ENCODE measurements around the gene HAVCR2.

GRCh38 chr5:157067005-157067404 lies 41.8 kb downstream of the HAVCR2 start:
- TF ChIP-seq MYC (IDR thresholded peaks at IDR 0.05; ENCODE audit: low read depth, low read length) (no peak), MYC (CRISPR knock-in tag; IDR thresholded peaks at IDR 0.05; ENCODE audit: borderline replicate concordance, low read depth) (no peak), MED1 (CRISPR knock-in tag; IDR thresholded peaks at IDR 0.05; ENCODE audit: borderline replicate concordance) (no peak), ZNF280B (CRISPR knock-in tag; IDR thresholded peaks at IDR 0.05) (no peak), ZFP1 (CRISPR knock-in tag; IDR thresholded peaks at IDR 0.05) (no peak), TBP (optimal IDR thresholded peaks at IDR 0.05; ENCODE audit: low read depth, low read length) (no peak), CTCF (IDR thresholded peaks at IDR 0.05 in 2 of 3, conservative IDR thresholded peaks at IDR 0.05 in 1 of 3; ENCODE audit: insufficient read depth in 2 of 3, low read depth in 1 of 3, low read length in 3 of 3) (no peak), ZNF57 (CRISPR knock-in tag; IDR thresholded peaks at IDR 0.05) (no peak)

Data from K562 (cell line).